ENCODE measurements around the gene PLCXD3. TPM values are rescaled to one million over a fixed set of nuclear protein-coding genes. Genes with fewer than 3 reads are reported as not detected.

PLCXD3 gene
- total RNA-seq, 1 donor from 2014 or later = 0.93 TPM

GRCh38 chr5:41465493-41466171 is 44.8 kb downstream of the PLCXD3 start:
- no peaks in the 10 kb centered on the region for H3K36me3 Mint-ChIP-seq (ENCODE audit: unreplicated experiment)
- no peak for DNase-seq
- TF ChIP-seq, protein P1, sequence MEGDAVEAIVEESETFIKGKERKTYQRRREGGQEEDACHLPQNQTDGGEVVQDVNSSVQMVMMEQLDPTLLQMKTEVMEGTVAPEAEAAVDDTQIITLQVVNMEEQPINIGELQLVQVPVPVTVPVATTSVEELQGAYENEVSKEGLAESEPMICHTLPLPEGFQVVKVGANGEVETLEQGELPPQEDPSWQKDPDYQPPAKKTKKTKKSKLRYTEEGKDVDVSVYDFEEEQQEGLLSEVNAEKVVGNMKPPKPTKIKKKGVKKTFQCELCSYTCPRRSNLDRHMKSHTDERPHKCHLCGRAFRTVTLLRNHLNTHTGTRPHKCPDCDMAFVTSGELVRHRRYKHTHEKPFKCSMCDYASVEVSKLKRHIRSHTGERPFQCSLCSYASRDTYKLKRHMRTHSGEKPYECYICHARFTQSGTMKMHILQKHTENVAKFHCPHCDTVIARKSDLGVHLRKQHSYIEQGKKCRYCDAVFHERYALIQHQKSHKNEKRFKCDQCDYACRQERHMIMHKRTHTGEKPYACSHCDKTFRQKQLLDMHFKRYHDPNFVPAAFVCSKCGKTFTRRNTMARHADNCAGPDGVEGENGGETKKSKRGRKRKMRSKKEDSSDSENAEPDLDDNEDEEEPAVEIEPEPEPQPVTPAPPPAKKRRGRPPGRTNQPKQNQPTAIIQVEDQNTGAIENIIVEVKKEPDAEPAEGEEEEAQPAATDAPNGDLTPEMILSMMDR (IDR thresholded peaks at IDR 0.05; ENCODE audit: partially characterized antibody, unreplicated experiment) = peak; percentile 27
- no peak overlapping the region for H3K4me3 Mint-ChIP-seq (ENCODE audit: unreplicated experiment)
- H3K27ac Mint-ChIP-seq (ENCODE audit: unreplicated experiment) = no peak overlapping the region
- H3K4me1 Mint-ChIP-seq (ENCODE audit: low read depth, unreplicated experiment) = no peaks in the 10 kb centered on the region
- peaks cover 2% of the 10 kb centered on the region for H3K27me3 Mint-ChIP-seq (ENCODE audit: unreplicated experiment)
- H3K9me3 Mint-ChIP-seq (ENCODE audit: unreplicated experiment) = peaks cover 1% of the 10 kb centered on the region

GRCh38 chr5:41459557-41459956 is 50.8 kb downstream of the PLCXD3 start:
- Mint-ChIP-seq H3K27me3 (ENCODE audit: unreplicated experiment) (no peaks in the 10 kb centered on the region), H3K4me3 (ENCODE audit: unreplicated experiment) (no peak overlapping the region), H3K27ac (ENCODE audit: unreplicated experiment) (no peak overlapping the region), H3K9me3 (ENCODE audit: unreplicated experiment) (peaks cover 2% of the 10 kb centered on the region), H3K36me3 (ENCODE audit: unreplicated experiment) (no peaks in the 10 kb centered on the region), H3K4me1 (ENCODE audit: low read depth, unreplicated experiment) (no peaks in the 10 kb centered on the region)
- DNase-seq = no peak
- TF ChIP-seq, protein P1 (IDR thresholded peaks at IDR 0.05; ENCODE audit: partially characterized antibody, unreplicated experiment) = no peak

GRCh38 chr5:41457094-41457493 is 53.3 kb downstream of the PLCXD3 start:
- no peak for DNase-seq
- Mint-ChIP-seq H3K9me3 (ENCODE audit: unreplicated experiment) (peaks cover 2% of the 10 kb centered on the region), H3K36me3 (ENCODE audit: unreplicated experiment) (no peaks in the 10 kb centered on the region), H3K27me3 (ENCODE audit: unreplicated experiment) (no peaks in the 10 kb centered on the region), H3K4me3 (ENCODE audit: unreplicated experiment) (no peak overlapping the region), H3K4me1 (ENCODE audit: low read depth, unreplicated experiment) (no peaks in the 10 kb centered on the region), H3K27ac (ENCODE audit: unreplicated experiment) (no peak overlapping the region)
- TF ChIP-seq, protein P1 (IDR thresholded peaks at IDR 0.05; ENCODE audit: partially characterized antibody, unreplicated experiment) = no peak

- no peak for DNase-seq
- H3K4me1 Mint-ChIP-seq (ENCODE audit: low read depth, unreplicated experiment) = no peaks in the 10 kb centered on the region
- H3K27me3 Mint-ChIP-seq (ENCODE audit: unreplicated experiment) = no peaks in the 10 kb centered on the region
- no peaks in the 10 kb centered on the region for H3K36me3 Mint-ChIP-seq (ENCODE audit: unreplicated experiment)
- no peak overlapping the region for H3K27ac Mint-ChIP-seq (ENCODE audit: unreplicated experiment)
- no peak overlapping the region for H3K4me3 Mint-ChIP-seq (ENCODE audit: unreplicated experiment)
- peaks cover 2% of the 10 kb centered on the region for H3K9me3 Mint-ChIP-seq (ENCODE audit: unreplicated experiment)
- TF ChIP-seq, protein P1 (IDR thresholded peaks at IDR 0.05; ENCODE audit: partially characterized antibody, unreplicated experiment) = no peak
Measured at GRCh38 chr5:41452506-41452905, 57.9 kb downstream of the PLCXD3 start.

GRCh38 chr5:41447650-41448510 is 62.5 kb downstream of the PLCXD3 start:
- no peaks in the 10 kb centered on the region for H3K9me3 Mint-ChIP-seq (ENCODE audit: unreplicated experiment)
- H3K4me3 Mint-ChIP-seq (ENCODE audit: unreplicated experiment) = no peak overlapping the region
- H3K27ac Mint-ChIP-seq (ENCODE audit: unreplicated experiment) = no peak overlapping the region
- no peaks in the 10 kb centered on the region for H3K36me3 Mint-ChIP-seq (ENCODE audit: unreplicated experiment)
- no peaks in the 10 kb centered on the region for H3K4me1 Mint-ChIP-seq (ENCODE audit: low read depth, unreplicated experiment)
- no peak for DNase-seq
- peaks cover 1% of the 10 kb centered on the region for H3K27me3 Mint-ChIP-seq (ENCODE audit: unreplicated experiment)
- TF ChIP-seq, protein P1 (IDR thresholded peaks at IDR 0.05; ENCODE audit: partially characterized antibody, unreplicated experiment) = no peak

Data from glutamatergic neuron (in vitro differentiated cells).